Middle frontal gyrus (tissue), 1 donor: ENCODE measurements around the gene XPO4.

Experiments used
- DNase-seq: peaks from one replicate; pipeline ENCODE4 v3.0.0-alpha.2; 2015; ENCODE audit warnings: low spot score; ENCODE audit errors: extremely low spot score

XPO4 gene

DNA sequence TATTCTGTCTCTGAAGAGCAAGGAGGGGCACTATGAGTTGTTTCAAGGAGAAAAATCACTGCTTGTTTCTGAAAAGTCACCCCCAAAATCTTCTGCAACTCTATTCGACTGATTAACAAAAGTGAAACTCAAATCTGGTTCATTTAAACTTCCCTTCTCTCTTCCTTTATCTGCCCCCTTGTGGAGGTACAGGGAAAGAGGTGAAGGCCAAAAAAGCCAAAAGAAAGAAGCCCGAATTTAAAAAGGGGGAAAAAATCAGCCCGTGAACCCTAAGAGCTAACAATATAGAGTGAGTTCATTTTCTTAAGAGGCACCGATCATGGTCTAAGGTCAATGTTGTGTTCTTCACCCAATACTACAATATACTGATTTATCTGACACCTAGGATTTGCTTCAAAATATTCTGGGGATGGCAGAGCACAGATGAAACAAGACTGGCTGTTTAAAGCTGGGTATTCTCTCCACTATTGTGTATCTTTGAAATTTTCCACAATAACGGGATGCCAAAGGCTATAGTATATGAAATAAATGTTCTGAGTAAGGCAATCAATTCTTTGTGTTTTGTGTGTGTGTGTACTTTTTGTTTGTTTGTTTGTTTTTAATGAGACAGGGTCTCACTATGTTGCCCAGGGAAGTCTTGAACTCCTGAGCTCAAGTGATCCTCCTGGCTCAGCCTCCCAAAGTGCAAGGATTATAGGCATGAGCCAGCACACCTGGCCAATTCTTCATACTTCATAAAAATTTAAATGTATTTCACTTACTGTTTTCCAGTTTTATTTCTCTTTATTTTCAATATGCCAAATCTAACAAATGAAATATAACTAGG, 73.8 kb downstream of the XPO4 start:
- DNase-seq = no peak

DNA sequence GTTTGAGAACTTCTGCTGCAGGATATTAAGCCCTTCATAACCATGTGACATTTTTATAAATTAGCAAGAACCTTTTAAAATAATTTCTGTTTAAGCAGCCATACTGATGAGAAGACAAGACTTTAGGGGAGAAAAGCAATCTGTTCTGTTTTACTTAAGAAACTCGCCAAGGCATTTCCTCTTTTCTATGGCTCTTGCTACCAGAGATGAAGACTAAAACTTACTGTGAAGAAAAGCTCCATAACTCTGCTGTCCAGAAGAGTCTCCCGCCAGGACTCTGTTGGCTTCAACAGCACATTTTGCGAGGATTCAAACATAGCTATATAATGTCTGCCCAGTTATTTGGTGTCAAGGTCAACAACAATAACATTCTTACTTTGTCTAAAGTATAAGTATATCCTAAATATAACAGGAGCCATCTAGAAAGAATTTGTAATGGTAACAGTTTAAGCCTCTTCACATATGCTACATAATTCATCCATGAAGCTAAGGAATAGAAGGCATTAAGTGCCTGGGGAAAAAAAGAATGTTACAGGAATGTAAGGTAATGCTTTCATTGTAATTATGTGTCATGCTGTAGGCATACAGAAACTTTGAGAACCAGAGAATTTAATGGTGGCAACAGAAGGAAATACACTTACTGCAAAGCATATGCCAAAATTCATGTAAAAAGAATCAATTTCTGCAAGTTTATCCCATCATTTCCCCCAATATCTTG, 75.5 kb downstream of the XPO4 start:
- DNase-seq = no peak

DNA sequence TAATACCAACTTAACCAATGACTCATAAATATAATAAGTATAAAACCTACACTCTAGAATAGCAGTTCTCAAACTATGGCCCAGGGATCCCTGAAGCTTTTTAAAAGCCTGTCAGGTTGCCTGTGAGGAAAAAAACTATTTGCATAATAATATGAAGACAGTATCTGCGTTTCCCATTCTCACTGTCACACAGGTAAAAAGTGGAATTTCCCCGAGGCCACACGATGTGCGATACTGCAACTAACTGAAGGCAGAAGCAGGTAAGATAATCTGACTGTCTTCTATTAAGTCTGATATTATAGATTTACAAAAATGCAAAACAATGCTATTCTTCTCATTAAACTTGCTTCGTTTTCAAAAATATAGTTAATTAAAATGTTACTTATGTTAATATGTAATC, 76.2 kb downstream of the XPO4 start:
- no peak for DNase-seq

DNA sequence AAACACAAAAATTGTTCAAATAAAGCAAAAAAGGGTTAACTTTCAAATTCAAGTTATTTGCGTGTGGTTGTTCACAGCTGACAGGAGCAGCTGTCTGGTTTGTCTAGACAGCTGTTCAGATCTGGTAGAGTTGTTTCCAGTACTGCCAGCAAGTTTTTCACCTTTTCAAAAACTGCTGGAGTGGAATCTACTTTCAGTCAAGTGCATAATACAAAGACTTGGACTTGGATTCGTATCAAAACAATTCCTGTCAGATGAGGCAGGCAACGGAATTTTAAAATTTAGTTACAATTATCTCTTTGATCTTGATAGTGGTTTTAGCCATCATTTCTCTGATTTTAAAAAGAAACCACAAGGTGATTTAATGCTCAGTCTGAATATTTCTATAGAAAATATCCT, 77.1 kb downstream of the XPO4 start:
- DNase-seq = no peak

DNA sequence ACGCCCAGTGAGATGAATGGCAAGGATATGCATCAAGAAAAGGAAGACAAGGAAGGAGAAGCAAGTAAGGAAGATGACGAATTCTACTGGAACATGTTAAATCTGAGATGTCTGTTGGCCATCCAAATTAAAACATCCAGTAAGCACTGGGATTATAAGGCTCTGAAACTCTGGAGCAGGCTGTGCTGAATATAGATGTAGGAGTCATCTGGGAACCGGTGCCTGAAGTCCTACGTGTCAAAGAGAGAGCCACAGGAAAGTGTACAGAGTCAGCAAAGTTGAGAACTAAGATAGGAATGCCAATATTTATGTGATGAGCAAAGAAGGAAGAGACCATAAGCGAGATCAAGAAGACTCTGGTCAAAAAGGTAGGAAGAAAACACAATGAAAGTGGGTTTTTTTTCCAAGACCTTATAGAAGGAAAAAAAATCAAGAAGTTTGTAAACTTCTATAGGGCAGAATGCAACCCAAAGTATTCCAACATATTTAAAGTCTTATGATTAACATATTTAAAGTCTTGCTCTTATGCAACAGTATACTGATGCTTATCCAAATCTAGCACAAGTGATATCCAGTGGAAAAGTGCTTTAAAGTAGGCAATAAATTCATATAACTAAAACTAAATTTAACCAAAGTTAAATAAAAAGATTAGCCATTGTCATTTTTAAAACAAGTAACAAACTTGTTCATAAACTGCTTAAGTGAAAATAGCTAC, 77.6 kb downstream of the XPO4 start:
- no peak for DNase-seq

GRCh38 chr13:20823071-20823470, 79.5 kb downstream of the XPO4 start:
- no peak for DNase-seq

DNA sequence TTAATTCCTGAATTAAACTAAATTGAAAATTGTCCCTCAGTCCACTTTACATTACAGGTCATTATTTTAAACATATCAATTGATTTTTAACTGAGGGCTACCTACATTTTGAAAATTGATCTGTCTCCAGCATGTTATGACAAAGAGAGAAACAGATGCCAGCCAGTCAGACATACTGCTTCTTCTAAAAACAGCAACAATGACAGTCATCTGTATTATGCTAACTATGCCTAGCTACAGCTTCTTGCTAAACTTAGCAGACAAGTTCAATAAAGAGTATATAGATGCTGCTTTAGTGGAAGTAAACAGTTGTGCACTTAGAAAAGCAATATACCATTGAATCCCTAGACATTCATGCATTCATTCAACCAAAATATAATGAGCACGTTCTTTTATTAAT, 80.1 kb downstream of the XPO4 start:
- no peak for DNase-seq

DNA sequence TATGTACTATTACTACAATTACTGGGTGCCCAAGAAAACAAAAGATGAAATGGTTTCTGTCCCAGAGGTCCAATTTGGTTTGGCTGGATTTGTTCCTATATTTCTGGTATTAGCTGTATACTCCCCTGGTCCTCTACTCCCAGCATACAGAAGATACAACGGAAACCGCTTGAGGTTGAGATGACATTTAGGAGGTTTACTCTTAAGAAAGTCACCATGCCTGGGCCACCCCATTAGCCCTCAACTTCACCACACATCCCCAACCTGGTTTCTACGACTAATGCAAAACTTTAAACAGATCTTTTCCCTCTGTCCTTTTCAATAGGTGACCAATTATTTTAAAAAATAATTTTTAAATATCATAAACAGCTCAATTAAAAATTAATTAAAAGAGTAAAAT, 82.8 kb downstream of the XPO4 start:
- DNase-seq = no peak

DNA sequence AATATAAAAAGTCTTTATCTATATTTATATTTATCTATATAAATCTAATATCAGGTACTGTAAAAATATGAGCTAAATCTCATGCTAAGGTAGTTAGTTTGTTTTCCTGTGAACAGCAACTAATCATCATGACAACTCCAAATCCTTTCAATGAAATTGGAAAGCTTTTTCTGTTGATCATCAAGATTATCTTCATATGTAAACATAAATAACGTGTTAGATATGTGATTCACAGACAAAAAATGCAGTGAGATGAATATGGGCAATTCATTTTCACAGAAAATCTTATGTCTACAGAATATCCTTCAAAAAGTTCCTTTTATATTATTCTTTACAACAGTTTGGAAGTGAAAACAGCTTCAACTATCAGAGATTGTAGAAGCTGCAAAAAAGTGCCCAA, 87.1 kb downstream of the XPO4 start:
- no peak for DNase-seq

- DNase-seq = no peak
Observed at GRCh38 chr13:20814224-20814910, 88.2 kb downstream of the XPO4 start.

- DNase-seq = no peak
Observed at GRCh38 chr13:20812890-20813289, 89.7 kb downstream of the XPO4 start.

DNA sequence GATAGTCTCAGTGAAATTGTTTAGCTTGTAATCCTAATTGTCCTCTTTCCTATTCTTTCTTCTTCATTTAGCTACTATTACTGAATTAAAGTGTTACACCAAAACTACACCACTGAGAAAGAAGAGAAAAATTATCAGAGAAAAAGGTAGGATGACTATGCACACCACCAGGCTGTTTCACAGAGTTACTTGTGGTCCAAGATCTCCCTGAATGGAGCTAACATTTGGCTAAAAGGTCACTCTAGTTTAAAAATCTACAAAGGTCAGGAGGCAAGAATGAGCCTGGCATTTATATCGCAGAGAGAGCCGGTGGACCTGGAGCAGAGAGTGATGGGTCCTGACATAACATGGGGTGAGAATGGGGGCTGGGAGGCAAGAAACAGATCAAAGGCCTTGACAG, 91.7 kb downstream of the XPO4 start:
- DNase-seq = no peak

- DNase-seq = no peak
Observed at GRCh38 chr13:20808874-20809273, 93.7 kb downstream of the XPO4 start.

- DNase-seq = no peak
Observed at GRCh38 chr13:20803180-20803965, 99.2 kb downstream of the XPO4 start.

DNA sequence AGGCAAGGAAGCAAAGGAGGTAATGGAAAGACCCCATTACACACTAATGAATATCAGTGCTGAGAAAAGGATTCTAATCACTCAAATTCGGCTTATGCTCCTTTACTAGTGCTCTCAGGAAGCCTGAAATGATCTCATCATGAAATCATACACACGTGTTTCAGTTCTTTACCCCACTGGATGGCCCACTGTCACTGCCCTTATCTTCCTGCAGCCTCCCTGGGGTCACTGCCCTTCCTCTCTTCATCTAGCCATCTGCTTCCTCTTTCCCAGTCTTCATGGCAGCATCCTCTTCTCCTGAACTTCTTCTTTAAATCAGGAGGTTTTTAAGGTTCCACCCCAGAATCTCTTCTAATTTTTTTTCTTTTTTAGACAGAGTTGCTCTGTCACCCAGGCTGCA, 100.8 kb downstream of the XPO4 start:
- DNase-seq = no peak

- DNase-seq = no peak
Observed at GRCh38 chr13:20799726-20800416, 102.7 kb downstream of the XPO4 start.

- DNase-seq = no peak
Observed at GRCh38 chr13:20798027-20798426, 104.5 kb downstream of the XPO4 start.

GRCh38 chr13:20796791-20797508, 105.6 kb downstream of the XPO4 start:
- DNase-seq = no peak

- DNase-seq = no peak
Observed at GRCh38 chr13:20789665-20790064, 112.9 kb downstream of the XPO4 start.

DNA sequence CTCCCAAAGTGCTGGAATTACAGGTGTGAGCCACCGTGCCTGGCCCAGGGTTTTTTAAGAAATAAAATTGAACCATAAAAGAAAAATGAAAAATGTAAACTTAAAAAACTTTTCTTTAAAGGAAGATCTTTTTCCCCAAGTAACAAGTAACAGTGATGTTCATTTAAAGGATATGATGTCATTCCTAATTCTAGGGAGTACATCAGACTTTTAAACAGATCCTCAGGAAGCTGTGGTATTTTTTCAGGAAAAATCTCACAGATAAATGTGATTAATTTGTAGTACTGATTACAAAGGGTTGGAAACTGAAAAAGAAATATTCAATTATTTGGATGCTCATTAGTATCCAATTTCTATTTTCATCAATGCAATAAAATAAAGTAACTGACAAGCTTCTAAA, 114.2 kb downstream of the XPO4 start:
- DNase-seq = no peak
